SKM-1 (cell line): ENCODE data around the gene FUCA2.
"Not testable (repeated sequence)": the region's sequence is repeated elsewhere in the genome, so short reads cannot be mapped to it uniquely, and the experiment has no call there.

Experiments
- DNase-seq: peaks from one replicate; lab custom pipeline; 2025; ENCODE audit not compliant: unreplicated experiment; lab: John Stamatoyannopoulos, UW

FUCA2 gene

DNA sequence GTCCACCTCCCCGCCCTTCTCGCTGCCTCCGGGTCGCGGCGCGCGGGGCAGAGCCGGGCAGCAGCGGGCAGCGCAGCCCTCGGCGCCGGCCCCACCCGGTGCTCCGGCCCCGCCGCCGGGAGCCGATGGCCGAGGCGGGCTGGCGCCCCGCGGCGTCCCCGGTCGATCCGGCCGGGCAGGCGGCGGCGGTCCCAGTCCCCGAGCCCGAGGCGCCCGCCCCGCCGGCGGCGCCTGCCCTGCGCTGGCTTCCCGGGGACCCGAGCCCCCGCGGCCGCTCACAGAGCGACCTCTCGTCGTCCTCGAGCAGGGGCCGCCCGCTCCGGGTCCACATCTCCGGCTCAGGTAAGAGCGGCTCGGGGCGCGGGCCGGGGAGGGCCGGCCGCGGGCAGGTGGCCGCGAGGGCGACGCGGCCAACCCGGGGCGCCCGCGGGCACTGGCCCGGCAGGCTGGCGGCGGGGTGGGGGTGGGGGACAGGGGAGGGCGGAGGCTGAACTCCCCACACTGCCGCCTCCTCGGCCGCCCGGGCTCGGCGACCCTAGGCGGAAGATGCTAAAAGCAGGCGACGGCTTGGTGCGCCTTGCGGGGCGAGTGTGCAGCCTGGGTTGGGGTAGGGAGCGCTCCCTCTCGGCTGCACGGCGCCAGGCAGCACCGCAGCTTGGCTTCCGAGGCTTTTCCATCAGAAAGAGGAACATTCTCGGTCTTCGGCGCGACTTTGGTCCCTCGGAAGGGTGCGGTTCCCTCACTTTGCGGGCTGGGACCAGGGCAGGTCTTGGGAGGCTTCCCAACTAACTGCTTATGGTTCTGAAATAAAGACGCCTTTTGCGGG lies 25.6 kb upstream of the FUCA2 start:
- peak; percentile 43 for DNase-seq

- peak; percentile 49 for DNase-seq
Observed at GRCh38 chr6:143536461-143536865, 24.9 kb upstream of the FUCA2 start.

- no peak for DNase-seq
Observed at GRCh38 chr6:143535189-143535614, 23.7 kb upstream of the FUCA2 start.

- no peak for DNase-seq
Observed at GRCh38 chr6:143531720-143532499, 20.4 kb upstream of the FUCA2 start.

- DNase-seq, result no peak
Observed at GRCh38 chr6:143529095-143529494, 17.6 kb upstream of the FUCA2 start.

GRCh38 chr6:143528164-143528811 lies 16.8 kb upstream of the FUCA2 start:
- DNase-seq, result peak; percentile 72

DNA sequence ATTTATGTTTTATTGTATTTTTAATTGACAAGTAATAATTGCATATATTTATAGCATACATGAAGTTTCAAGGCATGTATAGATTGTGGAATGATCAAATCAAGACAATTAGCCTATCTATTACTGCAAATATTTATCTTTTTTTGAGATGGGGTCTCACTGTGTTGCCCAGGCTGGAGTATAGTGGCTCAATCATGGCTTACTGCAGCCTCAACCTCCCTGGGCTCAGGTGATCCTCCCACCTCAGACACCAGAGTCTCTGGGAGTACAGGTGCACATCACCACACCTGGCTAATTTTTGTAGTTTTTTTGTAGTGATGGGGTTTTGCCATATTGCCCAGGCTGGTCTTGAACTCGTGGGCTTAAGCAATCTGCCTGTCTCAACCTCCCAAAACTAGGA lies 16.2 kb upstream of the FUCA2 start:
- no peak for DNase-seq

DNA sequence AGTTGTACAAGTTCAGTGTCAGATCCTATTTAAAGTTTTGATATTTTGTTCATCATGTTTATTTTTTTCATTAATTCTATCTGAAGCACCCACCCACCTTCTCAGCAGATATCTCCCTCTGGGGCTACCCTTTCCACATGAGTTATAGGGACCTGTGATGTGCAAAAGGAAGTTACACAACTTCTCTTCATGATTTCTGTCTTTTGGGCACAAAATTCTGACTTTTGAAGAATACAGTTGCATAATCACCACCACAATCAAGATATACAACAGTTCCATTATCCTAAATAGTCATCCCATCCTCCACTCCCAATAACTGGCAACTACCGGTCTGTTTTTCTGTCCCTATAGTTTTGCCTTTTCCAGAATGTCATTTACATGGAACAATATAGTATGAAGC lies 13.8 kb upstream of the FUCA2 start:
- DNase-seq, result peak; percentile 79

GRCh38 chr6:143522039-143522600 lies 10.6 kb upstream of the FUCA2 start:
- DNase-seq, result no peak

DNA sequence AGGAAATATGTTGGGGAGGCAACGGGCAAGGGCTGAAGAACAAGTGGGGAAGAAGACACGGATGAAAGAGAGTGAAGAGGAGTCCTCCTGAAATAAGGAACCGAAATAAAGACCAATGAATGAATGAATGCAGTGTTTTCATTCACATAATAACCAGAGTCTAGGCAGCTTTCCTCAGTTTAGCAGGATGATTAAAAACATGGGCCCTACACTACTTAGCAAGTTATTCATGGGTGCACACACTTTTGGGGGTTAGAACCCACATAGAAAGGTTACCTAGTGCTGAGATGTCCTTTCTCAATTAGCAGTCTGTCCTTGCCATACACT lies 5.9 kb upstream of the FUCA2 start:
- DNase-seq, result no peak

DNA sequence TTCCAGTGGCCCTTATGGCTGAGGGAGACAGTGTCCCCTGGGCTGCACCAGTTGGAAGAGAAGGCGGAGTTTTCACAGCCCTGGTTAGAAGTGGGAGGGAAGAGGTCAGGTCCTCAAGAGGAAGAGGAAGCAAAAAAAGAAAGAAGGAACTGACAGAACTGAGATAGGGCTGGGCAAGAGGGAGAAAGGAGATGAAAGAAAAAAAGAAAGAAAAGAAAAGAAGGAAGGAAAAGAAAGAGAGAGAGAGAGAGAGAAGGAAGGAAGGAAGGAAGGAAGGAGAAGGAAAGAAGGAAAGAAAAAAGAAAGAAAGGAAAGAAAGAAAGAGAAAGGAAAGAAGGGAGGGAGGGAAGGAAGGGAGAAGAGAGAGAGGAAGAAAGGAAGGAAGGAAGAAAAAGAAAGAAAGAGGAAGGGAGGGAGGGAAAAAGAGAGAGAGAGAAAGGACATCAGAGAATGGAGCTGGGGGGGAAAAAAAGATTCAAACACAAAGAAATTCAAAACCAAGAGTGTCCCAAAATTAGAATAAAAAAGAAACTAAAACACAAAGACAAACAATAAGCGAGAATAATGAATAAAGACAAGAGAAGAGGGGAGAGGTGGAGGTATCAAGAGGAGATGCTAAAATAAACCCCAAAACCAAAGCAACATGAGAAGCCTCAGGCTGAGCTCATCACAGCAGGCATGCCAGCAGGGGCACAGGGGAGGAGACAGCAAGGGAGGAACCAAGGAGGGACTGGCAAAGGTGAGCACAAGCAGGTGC lies 5.3 kb upstream of the FUCA2 start:
- peak; percentile 60 for DNase-seq

GRCh38 chr6:143515766-143516355 lies 4.3 kb upstream of the FUCA2 start:
- DNase-seq, result no peak

- no peak for DNase-seq
Observed at GRCh38 chr6:143515061-143515760, 3.7 kb upstream of the FUCA2 start.

DNA sequence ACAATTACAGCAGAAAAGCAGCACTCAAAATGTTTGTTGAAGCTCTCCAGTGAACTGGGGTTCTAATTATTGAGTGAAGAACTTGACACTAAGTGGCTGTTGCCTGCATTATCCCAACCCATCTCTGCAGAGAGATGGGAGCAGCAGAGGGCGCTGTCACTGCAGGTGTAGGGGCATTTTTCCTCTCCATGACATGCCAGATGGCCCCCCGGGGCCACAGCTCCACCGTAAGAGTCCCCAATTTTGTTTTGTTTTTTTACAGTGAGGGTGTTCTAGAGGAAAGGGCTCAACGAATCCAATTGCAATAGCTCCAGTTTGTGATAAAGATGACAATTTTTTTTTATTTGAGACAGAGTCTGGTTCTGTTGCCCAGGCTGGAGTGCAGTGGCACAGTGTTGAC lies 1.9 kb upstream of the FUCA2 start:
- no peak for DNase-seq

GRCh38 chr6:143510326-143510725 lies 1.2 kb downstream of the FUCA2 start:
- DNase-seq, result not testable (repeated sequence)

DNA sequence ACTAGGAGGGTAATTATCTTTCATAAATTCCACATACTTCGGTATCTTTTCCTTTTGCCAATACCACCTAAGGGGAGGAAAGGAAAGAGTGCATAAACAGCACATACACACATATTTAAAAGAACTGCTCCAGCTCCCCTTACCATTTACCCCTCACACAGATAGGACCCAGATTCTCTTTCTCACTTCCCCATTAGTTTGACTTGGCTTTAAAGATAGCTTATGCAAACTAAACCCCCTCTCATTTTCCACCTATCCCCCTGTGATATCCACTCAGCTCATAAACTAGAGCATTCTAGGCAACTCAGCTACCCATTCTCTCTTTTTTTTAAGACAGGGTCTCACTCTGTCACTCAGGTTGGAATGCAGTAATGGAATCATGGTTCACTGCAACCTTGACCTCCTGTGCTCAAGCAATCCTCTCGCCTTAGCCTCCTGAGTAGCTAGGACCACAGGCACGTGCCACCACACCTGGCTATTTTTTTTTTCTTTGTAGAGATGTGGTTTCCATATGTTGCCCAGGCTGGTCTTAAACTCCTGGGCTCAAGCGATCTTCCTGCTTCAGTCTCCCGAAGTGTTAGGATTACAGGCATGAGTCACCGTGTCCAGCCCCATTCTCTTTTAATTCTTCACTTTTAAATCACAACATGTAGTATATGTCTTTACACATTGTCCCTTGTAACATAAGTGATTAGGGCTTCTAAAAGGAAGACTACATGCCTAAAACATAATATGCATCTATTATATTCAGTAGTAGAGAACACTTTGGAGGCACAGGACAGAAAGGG lies 4.0 kb downstream of the FUCA2 start:
- DNase-seq, result no peak

DNA sequence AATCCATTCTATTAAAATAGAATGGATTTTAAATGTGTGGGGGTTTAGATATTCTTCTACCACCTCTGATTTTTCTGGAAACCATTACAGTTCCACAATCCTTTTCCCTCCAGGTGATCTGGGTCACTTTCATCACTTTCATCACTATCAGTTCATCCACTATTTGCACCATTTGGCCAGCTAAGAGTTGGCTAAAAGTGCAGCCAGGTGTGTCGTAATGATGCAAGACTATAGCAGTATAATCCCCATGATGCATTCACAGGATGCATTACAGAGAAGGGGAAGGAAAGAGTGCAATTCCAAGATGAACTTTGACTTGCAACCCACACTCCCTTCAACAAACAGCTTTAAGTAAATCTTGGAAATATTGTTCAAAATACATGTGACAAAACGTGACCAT lies 4.9 kb downstream of the FUCA2 start:
- no peak for DNase-seq

DNA sequence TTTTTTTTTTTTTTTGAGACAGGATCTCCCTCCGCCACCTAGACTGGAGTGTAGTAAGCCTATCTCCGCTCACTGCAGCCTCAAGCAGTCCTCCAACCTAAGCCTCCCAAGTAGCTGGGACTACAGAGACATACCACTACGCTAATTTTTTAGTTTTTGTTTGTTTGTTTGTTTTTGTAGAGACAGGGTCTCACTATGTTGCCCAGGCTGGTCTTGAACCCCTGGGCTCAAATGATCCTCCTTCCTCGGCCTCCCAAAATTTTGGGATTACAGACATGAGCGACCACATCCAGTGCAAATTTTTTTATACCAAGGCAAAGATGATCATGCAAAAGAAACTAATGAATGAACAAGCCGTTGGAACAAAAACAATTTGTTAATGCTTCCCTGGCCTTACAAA lies 5.3 kb downstream of the FUCA2 start:
- DNase-seq, result no peak

DNA sequence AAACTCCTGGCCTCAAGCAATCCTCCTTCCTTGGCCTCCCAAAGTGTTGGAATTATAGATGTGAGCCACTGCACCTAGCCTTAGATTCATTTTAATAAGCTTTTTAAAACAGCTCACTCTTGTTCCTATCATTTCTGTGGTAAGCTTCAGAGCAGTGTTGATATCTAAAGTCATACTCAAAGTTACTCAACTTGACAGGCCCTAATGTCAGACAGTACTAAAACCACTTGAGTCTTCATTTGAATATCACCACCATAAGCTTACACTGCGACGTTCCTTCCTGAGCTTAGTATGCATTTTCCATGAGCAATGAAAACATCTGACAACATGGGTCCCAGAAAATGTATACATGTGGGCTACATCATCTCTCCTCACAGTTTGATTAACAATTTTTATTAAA lies 6.0 kb downstream of the FUCA2 start:
- DNase-seq, result no peak
